Right forelimb (tissue), 1 donor: ENCODE results near the gene NHS.
A peak's percentile ranks its signal among the peaks of the same experiment; 100 is the strongest.

Experiments
- DNase-seq: peaks from one replicate; pipeline ENCODE4 v3.0.0-alpha.2; 2018

NHS gene

GRCh38 chrX:17456526-17456925 lies 81.5 kb downstream of the NHS start:
- no peak for DNase-seq

- DNase-seq = peak; percentile 70
Measured at GRCh38 chrX:17459008-17459611, 84.1 kb downstream of the NHS start.

- DNase-seq = no peak
Measured at GRCh38 chrX:17459661-17460060, 84.7 kb downstream of the NHS start.

GRCh38 chrX:17462881-17463280 lies 87.9 kb downstream of the NHS start:
- no peak for DNase-seq

GRCh38 chrX:17464194-17464593 lies 89.2 kb downstream of the NHS start:
- no peak for DNase-seq

GRCh38 chrX:17465201-17465600 lies 90.2 kb downstream of the NHS start:
- DNase-seq = no peak

- no peak for DNase-seq
Measured at GRCh38 chrX:17465802-17466201, 90.8 kb downstream of the NHS start.

GRCh38 chrX:17470136-17470535 lies 95.1 kb downstream of the NHS start:
- DNase-seq = no peak

- no peak for DNase-seq
Measured at GRCh38 chrX:17471121-17471520, 96.1 kb downstream of the NHS start.

- DNase-seq = no peak
Measured at GRCh38 chrX:17471861-17472260, 96.9 kb downstream of the NHS start.

- no peak for DNase-seq
Measured at GRCh38 chrX:17472424-17472823, 97.4 kb downstream of the NHS start.

- DNase-seq = no peak
Measured at GRCh38 chrX:17473021-17473420, 98.0 kb downstream of the NHS start.

- DNase-seq = no peak
Measured at GRCh38 chrX:17474892-17475291, 99.9 kb downstream of the NHS start.

- no peak for DNase-seq
Measured at GRCh38 chrX:17475449-17476217, 100.6 kb downstream of the NHS start.

GRCh38 chrX:17476411-17476810 lies 101.4 kb downstream of the NHS start:
- no peak for DNase-seq

GRCh38 chrX:17481086-17481485 lies 106.1 kb downstream of the NHS start:
- no peak for DNase-seq

GRCh38 chrX:17484592-17484991 lies 109.6 kb downstream of the NHS start:
- no peak for DNase-seq

GRCh38 chrX:17485391-17485790 lies 110.4 kb downstream of the NHS start:
- DNase-seq = no peak

- DNase-seq = no peak
Measured at GRCh38 chrX:17488036-17488435, 113.0 kb downstream of the NHS start.

GRCh38 chrX:17494216-17494615 lies 119.2 kb downstream of the NHS start:
- no peak for DNase-seq

GRCh38 chrX:17495052-17495451 lies 120.1 kb downstream of the NHS start:
- no peak for DNase-seq

- no peak for DNase-seq
Measured at GRCh38 chrX:17496407-17496806, 121.4 kb downstream of the NHS start.

- no peak for DNase-seq
Measured at GRCh38 chrX:17497193-17497592, 122.2 kb downstream of the NHS start.

GRCh38 chrX:17499512-17499911 lies 124.5 kb downstream of the NHS start:
- DNase-seq = no peak

- no peak for DNase-seq
Measured at GRCh38 chrX:17500145-17500579, 125.2 kb downstream of the NHS start.
